ENCODE results near the gene MYL5.

DNA sequence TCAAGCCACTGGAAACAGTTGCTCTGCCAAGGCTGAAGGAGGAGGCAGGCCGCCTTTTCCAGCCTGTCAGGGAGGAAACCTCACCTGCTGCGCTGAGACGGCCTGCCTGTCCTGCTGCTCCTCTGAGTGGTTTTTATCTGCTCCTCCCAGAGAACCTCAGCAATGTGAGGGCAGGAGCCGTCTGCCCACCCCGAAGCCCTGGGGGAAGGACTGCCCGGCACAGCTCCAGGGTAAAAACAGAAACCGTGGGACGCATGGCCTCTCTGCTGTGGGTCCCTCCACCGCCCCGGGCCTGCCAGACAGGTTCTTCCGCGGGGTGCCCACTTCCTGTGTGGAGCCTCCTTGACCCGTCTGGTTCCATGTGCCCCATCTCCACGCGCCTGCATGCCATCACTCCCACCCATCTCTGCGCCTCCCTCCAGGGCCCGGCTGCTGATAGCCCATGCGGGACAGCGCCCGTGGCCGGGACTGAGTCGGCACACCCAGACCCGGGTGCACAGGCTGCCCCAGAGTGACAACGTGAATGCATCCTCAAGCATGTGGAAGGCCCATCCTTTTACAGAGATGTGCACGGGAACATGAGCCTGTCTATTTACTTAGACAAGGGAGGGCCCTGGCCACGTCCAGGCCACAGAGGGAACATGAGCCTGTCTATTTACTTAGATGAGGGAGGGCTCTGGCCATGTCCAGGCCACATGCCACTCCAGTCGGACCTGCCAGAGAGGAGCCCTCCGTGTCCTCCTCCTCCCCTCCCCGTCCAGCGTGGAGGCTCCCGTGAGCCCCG is 18.6 kb downstream of the MYL5 start:
- TF ChIP-seq, protein P1, sequence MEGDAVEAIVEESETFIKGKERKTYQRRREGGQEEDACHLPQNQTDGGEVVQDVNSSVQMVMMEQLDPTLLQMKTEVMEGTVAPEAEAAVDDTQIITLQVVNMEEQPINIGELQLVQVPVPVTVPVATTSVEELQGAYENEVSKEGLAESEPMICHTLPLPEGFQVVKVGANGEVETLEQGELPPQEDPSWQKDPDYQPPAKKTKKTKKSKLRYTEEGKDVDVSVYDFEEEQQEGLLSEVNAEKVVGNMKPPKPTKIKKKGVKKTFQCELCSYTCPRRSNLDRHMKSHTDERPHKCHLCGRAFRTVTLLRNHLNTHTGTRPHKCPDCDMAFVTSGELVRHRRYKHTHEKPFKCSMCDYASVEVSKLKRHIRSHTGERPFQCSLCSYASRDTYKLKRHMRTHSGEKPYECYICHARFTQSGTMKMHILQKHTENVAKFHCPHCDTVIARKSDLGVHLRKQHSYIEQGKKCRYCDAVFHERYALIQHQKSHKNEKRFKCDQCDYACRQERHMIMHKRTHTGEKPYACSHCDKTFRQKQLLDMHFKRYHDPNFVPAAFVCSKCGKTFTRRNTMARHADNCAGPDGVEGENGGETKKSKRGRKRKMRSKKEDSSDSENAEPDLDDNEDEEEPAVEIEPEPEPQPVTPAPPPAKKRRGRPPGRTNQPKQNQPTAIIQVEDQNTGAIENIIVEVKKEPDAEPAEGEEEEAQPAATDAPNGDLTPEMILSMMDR (tag by site-specific recombination; IDR thresholded peaks at IDR 0.05) = no peak
- TF ChIP-seq ZNF629 (tag by site-specific recombination; IDR thresholded peaks at IDR 0.05) (no peak), ZNF549 (tag by site-specific recombination; IDR thresholded peaks at IDR 0.05) (no peak), ZNF138 (tag by site-specific recombination; IDR thresholded peaks at IDR 0.05; ENCODE audit: borderline replicate concordance) (no peak), ZNF423 (tag by site-specific recombination; IDR thresholded peaks at IDR 0.05) (no peak), ZBTB21 (tag by site-specific recombination; IDR thresholded peaks at IDR 0.05) (no peak), ZNF704 (tag by site-specific recombination; IDR thresholded peaks at IDR 0.05) (no peak)
- TF ChIP-seq, protein P2, sequence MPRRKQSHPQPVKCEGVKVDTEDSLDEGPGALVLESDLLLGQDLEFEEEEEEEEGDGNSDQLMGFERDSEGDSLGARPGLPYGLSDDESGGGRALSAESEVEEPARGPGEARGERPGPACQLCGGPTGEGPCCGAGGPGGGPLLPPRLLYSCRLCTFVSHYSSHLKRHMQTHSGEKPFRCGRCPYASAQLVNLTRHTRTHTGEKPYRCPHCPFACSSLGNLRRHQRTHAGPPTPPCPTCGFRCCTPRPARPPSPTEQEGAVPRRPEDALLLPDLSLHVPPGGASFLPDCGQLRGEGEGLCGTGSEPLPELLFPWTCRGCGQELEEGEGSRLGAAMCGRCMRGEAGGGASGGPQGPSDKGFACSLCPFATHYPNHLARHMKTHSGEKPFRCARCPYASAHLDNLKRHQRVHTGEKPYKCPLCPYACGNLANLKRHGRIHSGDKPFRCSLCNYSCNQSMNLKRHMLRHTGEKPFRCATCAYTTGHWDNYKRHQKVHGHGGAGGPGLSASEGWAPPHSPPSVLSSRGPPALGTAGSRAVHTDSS (tag by site-specific recombination; IDR thresholded peaks at IDR 0.05) = no peak
- TF ChIP-seq, protein P3, sequence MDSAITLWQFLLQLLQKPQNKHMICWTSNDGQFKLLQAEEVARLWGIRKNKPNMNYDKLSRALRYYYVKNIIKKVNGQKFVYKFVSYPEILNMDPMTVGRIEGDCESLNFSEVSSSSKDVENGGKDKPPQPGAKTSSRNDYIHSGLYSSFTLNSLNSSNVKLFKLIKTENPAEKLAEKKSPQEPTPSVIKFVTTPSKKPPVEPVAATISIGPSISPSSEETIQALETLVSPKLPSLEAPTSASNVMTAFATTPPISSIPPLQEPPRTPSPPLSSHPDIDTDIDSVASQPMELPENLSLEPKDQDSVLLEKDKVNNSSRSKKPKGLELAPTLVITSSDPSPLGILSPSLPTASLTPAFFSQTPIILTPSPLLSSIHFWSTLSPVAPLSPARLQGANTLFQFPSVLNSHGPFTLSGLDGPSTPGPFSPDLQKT (IDR thresholded peaks at IDR 0.05; ENCODE audit: borderline replicate concordance, low read depth, low read length) = no peak
- TF ChIP-seq, protein P4, sequence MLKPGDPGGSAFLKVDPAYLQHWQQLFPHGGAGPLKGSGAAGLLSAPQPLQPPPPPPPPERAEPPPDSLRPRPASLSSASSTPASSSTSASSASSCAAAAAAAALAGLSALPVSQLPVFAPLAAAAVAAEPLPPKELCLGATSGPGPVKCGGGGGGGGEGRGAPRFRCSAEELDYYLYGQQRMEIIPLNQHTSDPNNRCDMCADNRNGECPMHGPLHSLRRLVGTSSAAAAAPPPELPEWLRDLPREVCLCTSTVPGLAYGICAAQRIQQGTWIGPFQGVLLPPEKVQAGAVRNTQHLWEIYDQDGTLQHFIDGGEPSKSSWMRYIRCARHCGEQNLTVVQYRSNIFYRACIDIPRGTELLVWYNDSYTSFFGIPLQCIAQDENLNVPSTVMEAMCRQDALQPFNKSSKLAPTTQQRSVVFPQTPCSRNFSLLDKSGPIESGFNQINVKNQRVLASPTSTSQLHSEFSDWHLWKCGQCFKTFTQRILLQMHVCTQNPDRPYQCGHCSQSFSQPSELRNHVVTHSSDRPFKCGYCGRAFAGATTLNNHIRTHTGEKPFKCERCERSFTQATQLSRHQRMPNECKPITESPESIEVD (tag by site-specific recombination; IDR thresholded peaks at IDR 0.05) = no peak
- TF ChIP-seq, protein P5, sequence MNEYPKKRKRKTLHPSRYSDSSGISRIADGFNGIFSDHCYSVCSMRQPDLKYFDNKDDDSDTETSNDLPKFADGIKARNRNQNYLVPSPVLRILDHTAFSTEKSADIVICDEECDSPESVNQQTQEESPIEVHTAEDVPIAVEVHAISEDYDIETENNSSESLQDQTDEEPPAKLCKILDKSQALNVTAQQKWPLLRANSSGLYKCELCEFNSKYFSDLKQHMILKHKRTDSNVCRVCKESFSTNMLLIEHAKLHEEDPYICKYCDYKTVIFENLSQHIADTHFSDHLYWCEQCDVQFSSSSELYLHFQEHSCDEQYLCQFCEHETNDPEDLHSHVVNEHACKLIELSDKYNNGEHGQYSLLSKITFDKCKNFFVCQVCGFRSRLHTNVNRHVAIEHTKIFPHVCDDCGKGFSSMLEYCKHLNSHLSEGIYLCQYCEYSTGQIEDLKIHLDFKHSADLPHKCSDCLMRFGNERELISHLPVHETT (tag by site-specific recombination; IDR thresholded peaks at IDR 0.05) = no peak

Measured in HEK293 (cell line).